ENCODE measurements around the gene FMN1.

The FMN1 gene

GRCh38 chr15:33194704-33195670 lies at the start of gene FMN1:
FMN1 (minus strand) TSS chr15:33194714; CDS start chr15:33154914, 39,800 bp downstream.
- Mint-ChIP-seq H3K27me3 (peaks cover 25% of the 10 kb centered on the region), H3K27ac (peak within 1 kb of the TSS; percentile 47 to 76), H3K9me3 (no peaks in the 10 kb centered on the region), H3K4me1 (peaks cover 18% of the 10 kb centered on the region), H3K4me3 (peak within 1 kb of the TSS; percentile 76 to 86)
- peak; percentile 87 to 92 for DNase-seq
- ATAC-seq, result peak; percentile 99

GRCh38 chr15:33243869-33244268 lies 49.4 kb upstream of the FMN1 start:
- Mint-ChIP-seq H3K4me3 (no peak overlapping the region), H3K27ac (no peak overlapping the region), H3K27me3 (peaks cover 8% of the 10 kb centered on the region), H3K4me1 (peaks cover 23% of the 10 kb centered on the region), H3K9me3 (no peaks in the 10 kb centered on the region)
- DNase-seq (no peak), ATAC-seq (no peak)

GRCh38 chr15:33243393-33243792 lies 48.9 kb upstream of the FMN1 start:
- Mint-ChIP-seq H3K4me1 (peaks cover 23% of the 10 kb centered on the region), H3K4me3 (no peak overlapping the region), H3K9me3 (no peaks in the 10 kb centered on the region), H3K27ac (no peak overlapping the region), H3K27me3 (peaks cover 8% of the 10 kb centered on the region)
- ATAC-seq, result no peak
- DNase-seq, result no peak

GRCh38 chr15:33242669-33243191 lies 48.2 kb upstream of the FMN1 start:
- no peak overlapping the region for H3K27ac Mint-ChIP-seq
- H3K4me1 Mint-ChIP-seq, result peaks cover 23% of the 10 kb centered on the region
- DNase-seq, result no peak

GRCh38 chr15:33242165-33242564 lies 47.7 kb upstream of the FMN1 start:
- peaks cover 8% of the 10 kb centered on the region for H3K27me3 Mint-ChIP-seq
- H3K4me3 Mint-ChIP-seq, result no peak overlapping the region
- no peak overlapping the region for H3K27ac Mint-ChIP-seq

More at GRCh38 chr15:33242669-33243191, 48.2 kb upstream of the FMN1 start:
- H3K9me3 Mint-ChIP-seq, result no peaks in the 10 kb centered on the region
- no peak overlapping the region for H3K4me3 Mint-ChIP-seq
- peaks cover 8% of the 10 kb centered on the region for H3K27me3 Mint-ChIP-seq
- no peak for ATAC-seq

GRCh38 chr15:33236841-33237509 lies 42.5 kb upstream of the FMN1 start:
- no peak for DNase-seq
- H3K4me1 Mint-ChIP-seq, result peaks cover 3% of the 10 kb centered on the region
- ATAC-seq, result no peak
- H3K27me3 Mint-ChIP-seq, result peaks cover 17% of the 10 kb centered on the region
- H3K27ac Mint-ChIP-seq, result no peak overlapping the region
- H3K4me3 Mint-ChIP-seq, result no peak overlapping the region
- H3K9me3 Mint-ChIP-seq, result no peaks in the 10 kb centered on the region

More at GRCh38 chr15:33242165-33242564, 47.7 kb upstream of the FMN1 start:
- DNase-seq (no peak), ATAC-seq (peak; percentile 43)
- peaks cover 23% of the 10 kb centered on the region for H3K4me1 Mint-ChIP-seq
- H3K9me3 Mint-ChIP-seq, result no peaks in the 10 kb centered on the region

- Mint-ChIP-seq H3K27ac (no peak overlapping the region), H3K9me3 (no peaks in the 10 kb centered on the region), H3K27me3 (peaks cover 17% of the 10 kb centered on the region), H3K4me1 (no peaks in the 10 kb centered on the region), H3K4me3 (no peak overlapping the region)
- DNase-seq, result no peak
- no peak for ATAC-seq
Observed at GRCh38 chr15:33234020-33234461, 39.5 kb upstream of the FMN1 start.

GRCh38 chr15:33226559-33227181 lies 32.2 kb upstream of the FMN1 start:
- Mint-ChIP-seq H3K9me3 (no peaks in the 10 kb centered on the region), H3K4me3 (no peak overlapping the region), H3K27me3 (no peaks in the 10 kb centered on the region), H3K27ac (no peak overlapping the region), H3K4me1 (peaks cover 15% of the 10 kb centered on the region)
- ATAC-seq (peak; percentile 95), DNase-seq (peak; percentile 44 to 57)

GRCh38 chr15:33218071-33218491 lies 23.6 kb upstream of the FMN1 start:
- Mint-ChIP-seq H3K27me3 (no peaks in the 10 kb centered on the region), H3K4me3 (no peak overlapping the region), H3K9me3 (no peaks in the 10 kb centered on the region), H3K4me1 (no peaks in the 10 kb centered on the region), H3K27ac (no peak overlapping the region)
- ATAC-seq (no peak), DNase-seq (no peak)

- no peaks in the 10 kb centered on the region for H3K9me3 Mint-ChIP-seq
- no peak overlapping the region for H3K27ac Mint-ChIP-seq
- DNase-seq, result no peak
- ATAC-seq, result no peak
- no peaks in the 10 kb centered on the region for H3K27me3 Mint-ChIP-seq
- no peak overlapping the region for H3K4me3 Mint-ChIP-seq
- H3K4me1 Mint-ChIP-seq, result no peaks in the 10 kb centered on the region
Observed at GRCh38 chr15:33215941-33216872, 21.7 kb upstream of the FMN1 start.

GRCh38 chr15:33211176-33211808 lies 16.8 kb upstream of the FMN1 start:
- DNase-seq (no peak), ATAC-seq (no peak)
- no peak overlapping the region for H3K4me3 Mint-ChIP-seq
- peaks cover 11% of the 10 kb centered on the region for H3K4me1 Mint-ChIP-seq
- no peaks in the 10 kb centered on the region for H3K27me3 Mint-ChIP-seq
- peaks cover 0 to 9% of the 10 kb centered on the region in 2 donors for H3K9me3 Mint-ChIP-seq
- H3K27ac Mint-ChIP-seq, result no peak overlapping the region

GRCh38 chr15:33209575-33210481 lies 15.3 kb upstream of the FMN1 start:
- peak overlapping the region in 1 of 2 donors; percentile 81 for H3K27ac Mint-ChIP-seq
- H3K27me3 Mint-ChIP-seq, result no peaks in the 10 kb centered on the region
- no peak overlapping the region for H3K4me3 Mint-ChIP-seq
- peaks cover 0 to 9% of the 10 kb centered on the region in 2 donors for H3K9me3 Mint-ChIP-seq
- H3K4me1 Mint-ChIP-seq, result peaks cover 11% of the 10 kb centered on the region
- DNase-seq (no peak), ATAC-seq (peak; percentile 23)

- Mint-ChIP-seq H3K4me1 (peaks cover 24% of the 10 kb centered on the region), H3K9me3 (peaks cover 0 to 9% of the 10 kb centered on the region in 2 donors), H3K27ac (no peak overlapping the region), H3K27me3 (no peaks in the 10 kb centered on the region), H3K4me3 (no peak overlapping the region)
- no peak for ATAC-seq
- DNase-seq, result no peak
Observed at GRCh38 chr15:33207646-33208045, 13.1 kb upstream of the FMN1 start.
